Kidney (tissue), 14 donors: ENCODE measurements around the gene NUDT16L1. TPM values are rescaled to one million over a fixed set of nuclear protein-coding genes. Genes with fewer than 3 reads are reported as not detected.

Experiments
- DNase-seq, 5 donors: peaks; one replicate each; pipeline ENCODE4 v3.0.0-alpha.2; 2013 to 2020
- FAIRE-seq: peaks from 2 replicates; lab custom pipeline; 2012; peaks lifted over from hg19 to GRCh38; lab: Jason Lieb, UNC
- H3K27ac ChIP-seq, 2 donors: one replicate each; pipeline ENCODE4 v1.7.0; 2013; ENCODE audit warnings: low read depth in 2 of 2, low read length in 2 of 2, inconsistent platforms in 1 of 2
- H3K27me3 ChIP-seq: one replicate; pipeline ENCODE4 v1.7.1; 2013; ENCODE audit warnings: low read length, inconsistent platforms; ENCODE audit not compliant: control insufficient read depth, insufficient read depth
- H3K36me3 ChIP-seq, 3 donors: one replicate each; pipeline versions ENCODE4 v1.7.0 to v1.7.1; 2013; ENCODE audit warnings: low read length in 3 of 3, control low read depth in 1 of 3, inconsistent platforms in 1 of 3; ENCODE audit not compliant: insufficient read depth in 3 of 3, control insufficient read depth in 2 of 3
- H3K4me1 ChIP-seq, 3 donors: one replicate each; pipeline versions ENCODE4 v1.7.0 to v1.7.1; 2013; ENCODE audit warnings: low read length in 3 of 3, inconsistent platforms in 1 of 3, low read depth in 1 of 3; ENCODE audit not compliant: control insufficient read depth in 2 of 3, insufficient read depth in 2 of 3
- H3K4me3 ChIP-seq, 3 donors: one replicate each; pipeline versions ENCODE4 v1.7.0 to v1.8.1; 2013; ENCODE audit warnings: low read length in 3 of 3, control low read depth in 1 of 3, inconsistent platforms in 1 of 3
- H3K9ac ChIP-seq, 3 donors: one replicate each; pipeline versions ENCODE4 v1.7.0 to v1.7.1; 2013; ENCODE audit warnings: low read length in 3 of 3, control low read depth in 1 of 3, inconsistent platforms in 1 of 3
- H3K9me3 ChIP-seq, 3 donors: one replicate each; pipeline versions ENCODE4 v1.7.0 to v1.7.1; 2013; ENCODE audit warnings: low read length in 3 of 3, control low read depth in 1 of 3, inconsistent platforms in 1 of 3; ENCODE audit not compliant: control insufficient read depth in 2 of 3, insufficient read depth in 1 of 3
- intact Hi-C: fragments of 100-400 bp; cut with DNase I; formaldehyde crosslinking; loops from one replicate; pipeline ENCODE4 v1.11.1; 2022
- polyA plus RNA-seq: library from polyadenylated mRNA; stranded (reverse); fragments of 350-450 nt; fragmentation: Illumina TruSeq; extraction: RNeasy Lipid Tissue Mini Kit (QIAGEN cat#74804); gene quantifications from one replicate; pipeline ENCODE4 v1.2.3, GENCODE V29; 2014; ENCODE audit warnings: low read depth, low replicate concordance; ENCODE audit not compliant: insufficient read depth
- total RNA-seq: library from RNA; stranded (reverse); fragmentation: NEBNext Ultra II Directional; extraction: Animal tissue kit (Norgen Biotek cat#: 25700); gene quantifications from one replicate; pipeline ENCODE4 v1.2.1, GENCODE V29; 2021
- TF ChIP-seq, protein P1 (sequence below): IDR thresholded peaks from 3 replicates; pipeline ENCODE4 v1.5.1; 2012; ENCODE audit warnings: mild to moderate bottlenecking, moderate library complexity, borderline replicate concordance; ENCODE audit not compliant: insufficient read depth; ENCODE audit errors: extremely low read depth
- donor health status: control.
- donor health status: control.
- donor health status: control.
- donor health status: control.
- donor health status: control.
- donor health status: DM: yes; HTN: yes; CAD: no.
- donor health status: Normal renal cell carcinoma (clear cell type).

NUDT16L1 gene
- total and polyA plus RNA-seq, 2 donors from 2014 or later: 30.6 to 69.4 TPM

DNA sequence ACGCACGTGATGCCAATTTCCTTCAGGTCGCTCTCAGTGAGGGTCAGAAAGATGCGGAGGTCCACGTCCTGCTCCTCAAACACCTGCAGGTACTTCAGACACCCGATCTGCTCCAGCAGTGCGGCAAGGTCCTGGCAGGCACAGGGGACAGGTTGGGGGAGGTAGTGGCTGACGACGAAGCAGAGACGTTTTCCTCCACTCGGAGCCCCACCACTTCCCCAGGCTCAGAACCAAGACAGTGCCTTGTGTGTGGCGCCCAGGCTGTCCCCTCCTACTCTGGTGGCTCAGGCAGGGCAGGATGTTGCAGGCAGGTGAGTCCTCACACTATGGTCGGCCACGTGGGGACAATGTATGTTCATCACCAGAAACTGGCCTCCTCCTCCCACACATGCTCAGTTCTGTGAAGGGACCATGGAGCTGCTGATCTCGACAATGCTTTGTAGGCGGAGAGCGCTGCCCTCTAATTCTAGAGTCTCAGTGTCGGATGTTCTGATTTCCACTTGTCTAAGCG, 5.7 kb downstream of the NUDT16L1 start:
- no peak overlapping the region for H3K27ac ChIP-seq
- DNase-seq (peak in 1 of 5 donors; percentile 47), FAIRE-seq (no peak)
- TF ChIP-seq, protein P1, sequence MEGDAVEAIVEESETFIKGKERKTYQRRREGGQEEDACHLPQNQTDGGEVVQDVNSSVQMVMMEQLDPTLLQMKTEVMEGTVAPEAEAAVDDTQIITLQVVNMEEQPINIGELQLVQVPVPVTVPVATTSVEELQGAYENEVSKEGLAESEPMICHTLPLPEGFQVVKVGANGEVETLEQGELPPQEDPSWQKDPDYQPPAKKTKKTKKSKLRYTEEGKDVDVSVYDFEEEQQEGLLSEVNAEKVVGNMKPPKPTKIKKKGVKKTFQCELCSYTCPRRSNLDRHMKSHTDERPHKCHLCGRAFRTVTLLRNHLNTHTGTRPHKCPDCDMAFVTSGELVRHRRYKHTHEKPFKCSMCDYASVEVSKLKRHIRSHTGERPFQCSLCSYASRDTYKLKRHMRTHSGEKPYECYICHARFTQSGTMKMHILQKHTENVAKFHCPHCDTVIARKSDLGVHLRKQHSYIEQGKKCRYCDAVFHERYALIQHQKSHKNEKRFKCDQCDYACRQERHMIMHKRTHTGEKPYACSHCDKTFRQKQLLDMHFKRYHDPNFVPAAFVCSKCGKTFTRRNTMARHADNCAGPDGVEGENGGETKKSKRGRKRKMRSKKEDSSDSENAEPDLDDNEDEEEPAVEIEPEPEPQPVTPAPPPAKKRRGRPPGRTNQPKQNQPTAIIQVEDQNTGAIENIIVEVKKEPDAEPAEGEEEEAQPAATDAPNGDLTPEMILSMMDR: no peak
- peaks cover 3 to 35% (median 16%) of the 10 kb centered on the region in 3 donors for H3K36me3 ChIP-seq
- H3K4me1 ChIP-seq: peaks cover 0 to 39% (median 24%) of the 10 kb centered on the region in 3 donors
- intact Hi-C loops: no loop called here
- no peak overlapping the region for H3K9ac ChIP-seq
- H3K27me3 ChIP-seq: no peaks in the 10 kb centered on the region
- H3K4me3 ChIP-seq: no peak overlapping the region
- no peaks in the 10 kb centered on the region for H3K9me3 ChIP-seq

DNA sequence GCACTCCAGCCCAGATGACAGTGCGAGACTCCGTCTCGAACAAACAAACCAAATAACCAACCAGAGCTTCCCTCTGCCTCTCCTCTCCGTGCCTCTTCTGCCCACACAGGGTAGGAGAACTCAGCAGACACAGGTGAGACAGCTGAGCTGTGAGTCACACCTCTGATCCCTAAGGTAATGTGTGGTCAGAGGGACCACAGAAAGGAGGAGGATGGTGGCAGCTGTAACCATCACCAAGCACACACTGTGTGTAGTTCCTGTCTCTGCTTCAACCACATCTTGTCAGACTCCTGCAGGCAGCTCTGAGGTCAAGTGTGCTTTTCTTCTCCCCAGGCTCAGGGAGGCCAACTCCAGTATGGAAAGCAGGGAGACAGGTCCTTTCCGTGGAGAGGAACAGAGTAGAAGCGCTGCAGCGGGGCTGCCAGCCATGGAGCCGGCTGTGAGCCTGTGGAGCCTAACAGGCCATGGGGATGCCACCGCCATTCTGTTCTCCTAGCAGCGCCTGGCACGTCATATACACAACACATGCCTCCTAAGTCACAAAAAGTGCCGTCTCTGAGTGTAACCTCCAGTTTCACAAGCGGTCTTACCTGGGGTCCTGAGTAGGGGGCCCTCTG, 7.1 kb downstream of the NUDT16L1 start:
- H3K27me3 ChIP-seq: no peaks in the 10 kb centered on the region
- H3K4me1 ChIP-seq: peaks cover 0 to 38% (median 37%) of the 10 kb centered on the region in 3 donors
- H3K27ac ChIP-seq: no peak overlapping the region
- FAIRE-seq: no peak
- TF ChIP-seq, protein P1: no peak
- H3K9me3 ChIP-seq: no peaks in the 10 kb centered on the region
- H3K9ac ChIP-seq: no peak overlapping the region
- no peak overlapping the region for H3K4me3 ChIP-seq
- DNase-seq: peak in 1 of 5 donors; percentile 9
- intact Hi-C loops: no loop called here
- H3K36me3 ChIP-seq: peaks cover 3 to 29% (median 16%) of the 10 kb centered on the region in 3 donors

DNA sequence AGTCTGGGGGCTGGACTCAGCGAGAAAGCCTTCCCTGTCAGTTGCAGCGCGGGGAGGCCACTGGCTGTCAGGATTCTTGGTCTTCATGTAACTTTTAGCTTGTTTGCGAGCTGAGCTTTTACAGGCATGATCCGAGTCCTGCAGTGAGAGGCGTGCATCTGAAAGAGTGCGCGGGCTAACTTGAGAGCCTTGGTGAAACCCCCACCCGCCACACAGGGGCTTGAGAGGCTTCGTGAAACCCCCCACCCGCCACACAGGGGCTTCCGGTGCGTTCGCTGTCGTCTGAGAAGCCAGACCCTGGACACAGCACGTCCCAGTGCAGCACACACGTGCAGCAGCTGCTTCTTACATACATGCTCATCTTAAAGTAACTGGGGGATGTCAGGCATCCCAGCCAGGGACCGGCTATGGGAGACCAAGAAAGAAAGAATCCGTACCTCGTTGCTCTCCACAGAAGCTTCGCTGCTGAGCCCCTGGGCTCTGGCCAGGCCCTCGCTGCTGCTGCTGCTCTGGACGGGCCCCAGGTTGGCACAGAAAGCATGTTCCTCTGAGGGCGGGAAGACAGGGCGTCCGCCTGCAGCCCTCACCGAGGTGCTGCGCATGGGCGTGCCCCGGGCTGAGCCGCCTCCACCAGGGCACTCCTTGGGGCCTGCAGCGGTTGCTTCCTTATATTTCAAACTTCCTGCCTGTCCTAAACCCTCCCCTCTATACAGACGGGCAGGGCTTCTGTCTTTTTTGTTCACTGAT, 7.8 kb downstream of the NUDT16L1 start:
- H3K36me3 ChIP-seq: peaks cover 3 to 22% (median 10%) of the 10 kb centered on the region in 3 donors
- H3K27me3 ChIP-seq: no peaks in the 10 kb centered on the region
- DNase-seq (peak in 1 of 5 donors; percentile 62), FAIRE-seq (no peak)
- H3K4me3 ChIP-seq: no peak overlapping the region
- H3K4me1 ChIP-seq: peaks cover 0 to 35% (median 32%) of the 10 kb centered on the region in 3 donors
- no peak overlapping the region for H3K27ac ChIP-seq
- TF ChIP-seq, protein P1: no peak
- intact Hi-C loops: no loop called here
- no peak overlapping the region for H3K9ac ChIP-seq
- no peaks in the 10 kb centered on the region for H3K9me3 ChIP-seq
